ENCODE measurements around the gene KCNJ18.

- no peak for TF ChIP-seq POLR2AphosphoS5 (IDR thresholded peaks at IDR 0.05)
- TF ChIP-seq, protein P1, sequence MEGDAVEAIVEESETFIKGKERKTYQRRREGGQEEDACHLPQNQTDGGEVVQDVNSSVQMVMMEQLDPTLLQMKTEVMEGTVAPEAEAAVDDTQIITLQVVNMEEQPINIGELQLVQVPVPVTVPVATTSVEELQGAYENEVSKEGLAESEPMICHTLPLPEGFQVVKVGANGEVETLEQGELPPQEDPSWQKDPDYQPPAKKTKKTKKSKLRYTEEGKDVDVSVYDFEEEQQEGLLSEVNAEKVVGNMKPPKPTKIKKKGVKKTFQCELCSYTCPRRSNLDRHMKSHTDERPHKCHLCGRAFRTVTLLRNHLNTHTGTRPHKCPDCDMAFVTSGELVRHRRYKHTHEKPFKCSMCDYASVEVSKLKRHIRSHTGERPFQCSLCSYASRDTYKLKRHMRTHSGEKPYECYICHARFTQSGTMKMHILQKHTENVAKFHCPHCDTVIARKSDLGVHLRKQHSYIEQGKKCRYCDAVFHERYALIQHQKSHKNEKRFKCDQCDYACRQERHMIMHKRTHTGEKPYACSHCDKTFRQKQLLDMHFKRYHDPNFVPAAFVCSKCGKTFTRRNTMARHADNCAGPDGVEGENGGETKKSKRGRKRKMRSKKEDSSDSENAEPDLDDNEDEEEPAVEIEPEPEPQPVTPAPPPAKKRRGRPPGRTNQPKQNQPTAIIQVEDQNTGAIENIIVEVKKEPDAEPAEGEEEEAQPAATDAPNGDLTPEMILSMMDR (IDR thresholded peaks at IDR 0.05), result no peak
- no peak for TF ChIP-seq POLR2A (IDR thresholded peaks at IDR 0.05)
These were observed 15.0 kb upstream of the KCNJ18 start for GRCh38 chr17:21677126-21677910.

All from transverse colon (tissue), 4 donors.